Liver (tissue), 9 donors: ENCODE measurements around the gene RGS7. TPM values are rescaled to one million over a fixed set of nuclear protein-coding genes. Genes with fewer than 3 reads are reported as not detected.

Experiments used
- DNase-seq: peaks from one replicate; pipeline ENCODE4 v3.0.0-alpha.2; 2017; ENCODE audit warnings: low spot score
- H3K27ac ChIP-seq, 2 donors: one replicate each; pipeline ENCODE4 v1.7.0; 2013; ENCODE audit warnings: inconsistent platforms in 2 of 2, low read length in 2 of 2, control low read depth in 1 of 2, low read depth in 1 of 2, mild to moderate bottlenecking in 1 of 2
- H3K27me3 ChIP-seq, 4 donors: one replicate each; pipeline versions ENCODE4 v1.6.1 to v1.7.0; 2013; ENCODE audit warnings: low read length in 3 of 4, inconsistent platforms in 1 of 4, mild to moderate bottlenecking in 1 of 4, moderate library complexity in 1 of 4; ENCODE audit not compliant: control insufficient read depth in 4 of 4, insufficient read depth in 4 of 4
- H3K36me3 ChIP-seq, 4 donors: one replicate each; pipeline versions ENCODE4 v1.6.1 to v1.7.0; 2013; ENCODE audit warnings: low read length in 3 of 4, mild to moderate bottlenecking in 3 of 4, low read depth in 1 of 4, moderate library complexity in 1 of 4; ENCODE audit not compliant: control insufficient read depth in 4 of 4, insufficient read depth in 3 of 4
- H3K4me1 ChIP-seq, 4 donors: one replicate each; pipeline versions ENCODE4 v1.6.1 to v1.7.0; 2013; ENCODE audit warnings: low read length in 3 of 4, mild to moderate bottlenecking in 3 of 4, moderate library complexity in 1 of 4; ENCODE audit not compliant: control insufficient read depth in 4 of 4, insufficient read depth in 4 of 4
- H3K4me3 ChIP-seq, 3 donors: one replicate each; pipeline versions ENCODE4 v1.6.1 to v1.7.0; 2013; ENCODE audit warnings: low read length in 3 of 3, control low read depth in 1 of 3, low read depth in 1 of 3, mild to moderate bottlenecking in 1 of 3
- H3K9ac ChIP-seq, 2 donors: one replicate each; pipeline ENCODE4 v1.7.0; 2013; ENCODE audit warnings: low read length in 2 of 2, mild to moderate bottlenecking in 2 of 2, moderate library complexity in 2 of 2, control low read depth in 1 of 2, low read depth in 1 of 2
- H3K9me3 ChIP-seq, 4 donors: one replicate each; pipeline versions ENCODE4 v1.6.1 to v1.7.0; 2013; ENCODE audit warnings: low read length in 3 of 4; ENCODE audit not compliant: control insufficient read depth in 4 of 4
- EGR1 ChIP-seq, 2 donors: IDR thresholded peaks; 2 replicates each; pipeline ENCODE4 v1.6.1; 2016 to 2018; ENCODE audit warnings: antibody characterized with exemption in 2 of 2, low read depth in 2 of 2
- FOXA1 ChIP-seq: IDR thresholded peaks from 2 replicates; pipeline ENCODE4 v1.6.1; 2016; ENCODE audit warnings: antibody characterized with exemption
- FOXA2 ChIP-seq: IDR thresholded peaks from 2 replicates; pipeline ENCODE4 v1.6.1; 2016; ENCODE audit warnings: antibody characterized with exemption
- GABPA ChIP-seq, 2 donors: IDR thresholded peaks in 1 of 2; conservative IDR thresholded peaks in 1 of 2; 2 replicates each; pipeline ENCODE4 v1.6.1; 2016; ENCODE audit warnings: antibody characterized with exemption in 2 of 2, mild to moderate bottlenecking in 1 of 2, moderate library complexity in 1 of 2
- HNF4A ChIP-seq, 2 donors: conservative IDR thresholded peaks; 2 replicates each; pipeline ENCODE4 v1.6.1; 2016; ENCODE audit warnings: antibody characterized with exemption in 2 of 2, mild to moderate bottlenecking in 2 of 2
- HNF4G ChIP-seq: IDR thresholded peaks from 2 replicates; pipeline ENCODE4 v1.6.1; 2016; ENCODE audit warnings: antibody characterized with exemption
- JUND ChIP-seq, 2 donors: IDR thresholded peaks; 2 replicates each; pipeline ENCODE4 v1.6.1; 2016; ENCODE audit warnings: antibody characterized with exemption in 2 of 2
- NR2F2 ChIP-seq: IDR thresholded peaks from 2 replicates; pipeline ENCODE4 v1.6.1; 2016; ENCODE audit warnings: antibody characterized with exemption
- RAD21 ChIP-seq, 2 donors: IDR thresholded peaks; 2 replicates each; pipeline ENCODE4 v1.6.1; 2016; ENCODE audit warnings: antibody characterized with exemption in 2 of 2, mild to moderate bottlenecking in 2 of 2
- RXRA ChIP-seq, 2 donors: IDR thresholded peaks; 2 replicates each; pipeline ENCODE4 v1.6.1; 2017 to 2018; ENCODE audit warnings: antibody characterized with exemption in 2 of 2, mild to moderate bottlenecking in 1 of 2
- TAF1 ChIP-seq: conservative IDR thresholded peaks from 2 replicates; pipeline ENCODE4 v1.6.1; 2016; ENCODE audit warnings: antibody characterized with exemption, mild to moderate bottlenecking
- YY1 ChIP-seq: IDR thresholded peaks from 2 replicates; pipeline ENCODE4 v1.6.1; 2016; ENCODE audit warnings: antibody characterized with exemption, mild to moderate bottlenecking
- WGBS: extraction: QIAGEN DNeasy Blood & Tissue Kit; methylation state at CpG from one replicate; pipeline ENCODE4 v1.1.7; 2013; 5-methylcytosine and 5-hydroxymethylcytosine counted together
- polyA plus RNA-seq, 2 donors: library from polyadenylated mRNA; stranded (reverse) in 1 of 2; unstranded in 1 of 2; fragments of 200-250 nt in 1 of 2; fragments of >200 nt in 1 of 2; fragmentation: Nextera tagmentation in 1 of 2; extraction: Ambion mirVana in 1 of 2; gene quantifications; one replicate each; pipeline versions ENCODE4 v1.2.1 to v1.2.3, GENCODE V29; 2013 to 2015
- total RNA-seq, 2 donors: library from RNA; depleted of rRNA; stranded (reverse); fragments of >200 nt; gene quantifications; one replicate each; pipeline ENCODE4 v1.2.3, GENCODE V29; 2014
- TF ChIP-seq, protein P1 (sequence below): IDR thresholded peaks from 2 replicates; pipeline ENCODE4 v1.6.1; 2016; ENCODE audit warnings: antibody characterized with exemption
- TF ChIP-seq, protein P2 (sequence below): IDR thresholded peaks from 2 replicates; pipeline ENCODE4 v1.6.1; 2016; ENCODE audit warnings: antibody characterized with exemption, mild to moderate bottlenecking
- TF ChIP-seq, protein P3 (sequence below): fragments of 150-350 bp; IDR thresholded peaks from 2 replicates; pipeline ENCODE4 v1.5.1; 2017; ENCODE audit warnings: improper control_type of control experiment, low read depth, low read length; ENCODE audit not compliant: missing input control
- TF ChIP-seq, protein P4 (sequence below): IDR thresholded peaks from 2 replicates; pipeline ENCODE4 v1.6.1; 2016; ENCODE audit warnings: antibody characterized with exemption
- TF ChIP-seq, protein P5 (sequence below): IDR thresholded peaks from 2 replicates; pipeline ENCODE4 v1.6.1; 2016; ENCODE audit warnings: antibody characterized with exemption
- donor health status: healthy.
- donor health status: healthy.
- donor health status: healthy.
- donor health status: healthy.
- donor health status: healthy.

RGS7 gene
- total and polyA plus RNA-seq, 4 donors, result 0.05 to 0.18 TPM; not detected in 2

DNA sequence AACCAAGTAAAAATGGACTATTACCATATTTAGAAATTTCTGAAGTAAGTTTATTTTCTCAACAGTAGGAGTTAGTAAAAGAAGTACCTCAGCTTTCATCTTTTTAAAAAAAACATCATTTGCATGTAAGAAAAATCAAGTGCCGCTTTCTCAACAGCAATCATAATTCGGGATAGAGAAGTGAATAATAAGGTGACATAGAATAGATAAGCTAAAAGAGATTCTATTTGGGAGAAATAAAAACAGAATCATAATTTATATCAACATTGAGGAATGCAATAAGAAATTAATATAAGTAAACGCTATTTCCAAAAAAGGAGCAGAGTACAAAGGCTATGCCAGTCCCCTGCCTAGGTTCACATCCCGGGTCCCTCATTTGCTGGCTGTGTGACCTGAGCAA lies 414.1 kb downstream of the RGS7 start:
- H3K27me3 ChIP-seq, result no peaks in the 10 kb centered on the region
- DNase-seq, result no peak
- no peaks in the 10 kb centered on the region for H3K36me3 ChIP-seq
- no peak overlapping the region for H3K27ac ChIP-seq
- peaks cover 0 to 2% (median 2%) of the 10 kb centered on the region in 4 donors for H3K9me3 ChIP-seq
- H3K4me1 ChIP-seq, result no peaks in the 10 kb centered on the region
- no peak overlapping the region for H3K9ac ChIP-seq
- WGBS, result 91% methylated on average over 4 of the region's 4 CpGs
- no peak for TF ChIP-seq FOXA1
- TF ChIP-seq, protein P1, sequence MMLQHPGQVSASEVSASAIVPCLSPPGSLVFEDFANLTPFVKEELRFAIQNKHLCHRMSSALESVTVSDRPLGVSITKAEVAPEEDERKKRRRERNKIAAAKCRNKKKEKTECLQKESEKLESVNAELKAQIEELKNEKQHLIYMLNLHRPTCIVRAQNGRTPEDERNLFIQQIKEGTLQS, result no peak
- TF ChIP-seq HNF4G, result no peak
- no peak for TF ChIP-seq HNF4A (conservative IDR thresholded peaks at IDR 0.05)
- no peak for TF ChIP-seq JUND (IDR thresholded peaks at IDR 0.05)
- no peak for TF ChIP-seq EGR1 (IDR thresholded peaks at IDR 0.05; ENCODE audit: low read depth in 2 of 2)
- TF ChIP-seq, protein P2, sequence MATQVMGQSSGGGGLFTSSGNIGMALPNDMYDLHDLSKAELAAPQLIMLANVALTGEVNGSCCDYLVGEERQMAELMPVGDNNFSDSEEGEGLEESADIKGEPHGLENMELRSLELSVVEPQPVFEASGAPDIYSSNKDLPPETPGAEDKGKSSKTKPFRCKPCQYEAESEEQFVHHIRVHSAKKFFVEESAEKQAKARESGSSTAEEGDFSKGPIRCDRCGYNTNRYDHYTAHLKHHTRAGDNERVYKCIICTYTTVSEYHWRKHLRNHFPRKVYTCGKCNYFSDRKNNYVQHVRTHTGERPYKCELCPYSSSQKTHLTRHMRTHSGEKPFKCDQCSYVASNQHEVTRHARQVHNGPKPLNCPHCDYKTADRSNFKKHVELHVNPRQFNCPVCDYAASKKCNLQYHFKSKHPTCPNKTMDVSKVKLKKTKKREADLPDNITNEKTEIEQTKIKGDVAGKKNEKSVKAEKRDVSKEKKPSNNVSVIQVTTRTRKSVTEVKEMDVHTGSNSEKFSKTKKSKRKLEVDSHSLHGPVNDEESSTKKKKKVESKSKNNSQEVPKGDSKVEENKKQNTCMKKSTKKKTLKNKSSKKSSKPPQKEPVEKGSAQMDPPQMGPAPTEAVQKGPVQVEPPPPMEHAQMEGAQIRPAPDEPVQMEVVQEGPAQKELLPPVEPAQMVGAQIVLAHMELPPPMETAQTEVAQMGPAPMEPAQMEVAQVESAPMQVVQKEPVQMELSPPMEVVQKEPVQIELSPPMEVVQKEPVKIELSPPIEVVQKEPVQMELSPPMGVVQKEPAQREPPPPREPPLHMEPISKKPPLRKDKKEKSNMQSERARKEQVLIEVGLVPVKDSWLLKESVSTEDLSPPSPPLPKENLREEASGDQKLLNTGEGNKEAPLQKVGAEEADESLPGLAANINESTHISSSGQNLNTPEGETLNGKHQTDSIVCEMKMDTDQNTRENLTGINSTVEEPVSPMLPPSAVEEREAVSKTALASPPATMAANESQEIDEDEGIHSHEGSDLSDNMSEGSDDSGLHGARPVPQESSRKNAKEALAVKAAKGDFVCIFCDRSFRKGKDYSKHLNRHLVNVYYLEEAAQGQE, result no peak
- TF ChIP-seq YY1, result no peak
- no peak for TF ChIP-seq FOXA2
- no peak for TF ChIP-seq RXRA (IDR thresholded peaks at IDR 0.05)
- TF ChIP-seq TAF1, result no peak
- no peak for TF ChIP-seq NR2F2
- no peak for TF ChIP-seq RAD21 (IDR thresholded peaks at IDR 0.05)
- TF ChIP-seq, protein P3, sequence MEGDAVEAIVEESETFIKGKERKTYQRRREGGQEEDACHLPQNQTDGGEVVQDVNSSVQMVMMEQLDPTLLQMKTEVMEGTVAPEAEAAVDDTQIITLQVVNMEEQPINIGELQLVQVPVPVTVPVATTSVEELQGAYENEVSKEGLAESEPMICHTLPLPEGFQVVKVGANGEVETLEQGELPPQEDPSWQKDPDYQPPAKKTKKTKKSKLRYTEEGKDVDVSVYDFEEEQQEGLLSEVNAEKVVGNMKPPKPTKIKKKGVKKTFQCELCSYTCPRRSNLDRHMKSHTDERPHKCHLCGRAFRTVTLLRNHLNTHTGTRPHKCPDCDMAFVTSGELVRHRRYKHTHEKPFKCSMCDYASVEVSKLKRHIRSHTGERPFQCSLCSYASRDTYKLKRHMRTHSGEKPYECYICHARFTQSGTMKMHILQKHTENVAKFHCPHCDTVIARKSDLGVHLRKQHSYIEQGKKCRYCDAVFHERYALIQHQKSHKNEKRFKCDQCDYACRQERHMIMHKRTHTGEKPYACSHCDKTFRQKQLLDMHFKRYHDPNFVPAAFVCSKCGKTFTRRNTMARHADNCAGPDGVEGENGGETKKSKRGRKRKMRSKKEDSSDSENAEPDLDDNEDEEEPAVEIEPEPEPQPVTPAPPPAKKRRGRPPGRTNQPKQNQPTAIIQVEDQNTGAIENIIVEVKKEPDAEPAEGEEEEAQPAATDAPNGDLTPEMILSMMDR, result no peak
- TF ChIP-seq, protein P4, sequence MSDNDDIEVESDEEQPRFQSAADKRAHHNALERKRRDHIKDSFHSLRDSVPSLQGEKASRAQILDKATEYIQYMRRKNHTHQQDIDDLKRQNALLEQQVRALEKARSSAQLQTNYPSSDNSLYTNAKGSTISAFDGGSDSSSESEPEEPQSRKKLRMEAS, result no peak
- H3K4me3 ChIP-seq, result no peak overlapping the region

DNA sequence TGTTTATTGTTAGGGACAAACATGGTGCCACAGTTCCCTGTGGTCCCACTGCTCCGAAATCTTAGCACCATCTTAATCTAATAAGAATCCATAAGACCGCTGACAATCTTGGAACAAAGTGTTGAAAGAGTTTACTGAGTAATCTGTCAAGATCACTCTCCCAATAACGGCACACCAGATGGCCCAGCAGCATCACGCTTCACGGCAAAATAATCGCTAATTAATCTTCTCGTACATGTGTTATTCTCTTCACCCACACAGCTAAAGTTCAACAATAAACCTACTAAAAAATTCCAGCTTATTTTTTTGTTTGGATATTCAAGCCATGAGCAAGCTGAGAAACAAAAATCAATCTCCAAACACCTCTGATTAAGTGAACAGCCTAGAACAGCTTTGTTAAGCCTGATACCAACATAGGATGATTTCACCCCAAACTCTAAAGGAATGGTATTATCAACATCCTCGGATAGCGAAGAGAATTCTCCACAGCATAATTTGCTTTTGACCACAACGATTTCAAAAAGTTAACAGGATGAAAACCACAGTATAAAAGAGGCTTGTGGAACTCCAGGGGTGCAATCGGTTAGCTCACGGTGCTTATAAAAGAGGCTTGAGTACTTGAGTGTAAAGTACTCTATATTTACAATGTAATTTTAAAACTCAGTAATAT lies 415.2 kb downstream of the RGS7 start:
- H3K27me3 ChIP-seq, result no peaks in the 10 kb centered on the region
- 84% methylated on average over 12 of the region's 12 CpGs for WGBS
- TF ChIP-seq, protein P2, result no peak
- no peak for TF ChIP-seq FOXA2
- TF ChIP-seq, protein P4, result no peak
- TF ChIP-seq HNF4A (conservative IDR thresholded peaks at IDR 0.05), result no peak
- TF ChIP-seq FOXA1, result no peak
- TF ChIP-seq, protein P5, sequence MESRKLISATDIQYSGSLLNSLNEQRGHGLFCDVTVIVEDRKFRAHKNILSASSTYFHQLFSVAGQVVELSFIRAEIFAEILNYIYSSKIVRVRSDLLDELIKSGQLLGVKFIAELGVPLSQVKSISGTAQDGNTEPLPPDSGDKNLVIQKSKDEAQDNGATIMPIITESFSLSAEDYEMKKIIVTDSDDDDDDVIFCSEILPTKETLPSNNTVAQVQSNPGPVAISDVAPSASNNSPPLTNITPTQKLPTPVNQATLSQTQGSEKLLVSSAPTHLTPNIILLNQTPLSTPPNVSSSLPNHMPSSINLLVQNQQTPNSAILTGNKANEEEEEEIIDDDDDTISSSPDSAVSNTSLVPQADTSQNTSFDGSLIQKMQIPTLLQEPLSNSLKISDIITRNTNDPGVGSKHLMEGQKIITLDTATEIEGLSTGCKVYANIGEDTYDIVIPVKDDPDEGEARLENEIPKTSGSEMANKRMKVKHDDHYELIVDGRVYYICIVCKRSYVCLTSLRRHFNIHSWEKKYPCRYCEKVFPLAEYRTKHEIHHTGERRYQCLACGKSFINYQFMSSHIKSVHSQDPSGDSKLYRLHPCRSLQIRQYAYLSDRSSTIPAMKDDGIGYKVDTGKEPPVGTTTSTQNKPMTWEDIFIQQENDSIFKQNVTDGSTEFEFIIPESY, result no peak
- TF ChIP-seq RXRA (IDR thresholded peaks at IDR 0.05), result no peak
- TF ChIP-seq, protein P3, result no peak
- no peak for TF ChIP-seq GABPA (IDR thresholded peaks at IDR 0.05 in 1 of 2, conservative IDR thresholded peaks at IDR 0.05 in 1 of 2)
- TF ChIP-seq TAF1, result no peak

More for the DNA sequence above, 415.2 kb downstream of the RGS7 start:
- Histone ChIP-seq H3K9ac (no peak overlapping the region), H3K4me1 (no peaks in the 10 kb centered on the region), H3K9me3 (peaks cover 2 to 12% (median 7%) of the 10 kb centered on the region in 4 donors), H3K27ac (no peak overlapping the region), H3K36me3 (no peaks in the 10 kb centered on the region), H3K4me3 (no peak overlapping the region)
- DNase-seq, result no peak
